NOMO-1 treated with DMSO at 0.1 percent for 48 hours (cell line): ENCODE measurements around the gene LRRC56.

Experiments used
- DNase-seq: peaks from one replicate; lab custom pipeline; 2025; ENCODE audit not compliant: unreplicated experiment; lab: John Stamatoyannopoulos, UW

The LRRC56 gene

DNA sequence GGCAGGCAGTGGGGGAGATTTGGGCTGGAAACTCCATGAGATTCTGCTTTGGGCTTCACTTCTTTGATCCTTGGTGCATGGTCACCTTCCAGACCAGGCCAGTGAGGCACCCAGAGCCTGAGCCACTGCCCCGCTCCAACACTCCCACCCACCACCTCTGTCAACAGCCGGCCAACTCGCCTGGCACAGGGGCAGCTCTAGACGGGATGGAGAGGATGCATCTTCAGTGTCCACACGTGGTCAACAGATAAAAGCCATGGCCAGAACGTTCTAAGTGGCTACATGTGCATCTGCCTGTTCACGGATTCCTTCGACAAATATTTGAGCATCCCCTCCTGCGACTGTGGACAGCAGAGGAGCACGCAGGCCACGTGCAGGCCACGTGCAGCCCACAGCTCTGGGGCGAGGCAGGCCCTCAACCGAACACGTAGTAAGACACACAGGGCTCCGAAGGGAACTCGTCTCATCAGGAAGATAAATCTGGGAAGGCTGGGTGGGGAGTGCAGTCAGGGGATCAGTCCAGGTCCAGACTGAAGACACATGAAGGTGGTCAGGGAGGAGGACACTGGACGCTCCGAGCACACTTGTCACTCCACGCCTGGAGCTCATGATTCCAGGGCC, 1.2 kb downstream of the LRRC56 start:
- no peak for DNase-seq

DNA sequence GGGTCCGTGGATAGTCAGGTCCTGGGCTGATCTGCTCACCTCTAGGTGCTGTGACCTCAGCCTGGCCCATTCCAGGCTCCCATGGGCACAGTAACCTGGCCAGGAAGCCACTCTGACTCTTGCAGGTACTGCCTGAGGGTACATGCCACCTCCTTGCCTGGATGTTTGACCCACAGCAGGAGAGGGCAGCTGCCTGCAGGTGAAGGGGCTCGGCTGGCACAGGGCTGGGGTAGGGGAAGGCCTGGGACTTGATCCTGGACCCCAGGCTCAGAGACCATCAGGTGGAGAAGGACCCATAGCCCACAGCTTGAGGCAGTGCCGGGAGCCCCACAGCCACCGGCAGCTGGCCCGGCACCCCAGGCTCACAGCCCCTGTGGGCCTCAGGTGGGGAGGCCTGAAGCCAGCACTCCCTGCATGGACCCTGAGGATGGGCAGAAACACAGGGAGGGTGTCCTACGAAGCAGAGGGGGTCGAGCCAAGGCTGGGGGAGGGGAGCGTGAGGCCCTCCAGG, 2.7 kb downstream of the LRRC56 start:
- no peak for DNase-seq

DNA sequence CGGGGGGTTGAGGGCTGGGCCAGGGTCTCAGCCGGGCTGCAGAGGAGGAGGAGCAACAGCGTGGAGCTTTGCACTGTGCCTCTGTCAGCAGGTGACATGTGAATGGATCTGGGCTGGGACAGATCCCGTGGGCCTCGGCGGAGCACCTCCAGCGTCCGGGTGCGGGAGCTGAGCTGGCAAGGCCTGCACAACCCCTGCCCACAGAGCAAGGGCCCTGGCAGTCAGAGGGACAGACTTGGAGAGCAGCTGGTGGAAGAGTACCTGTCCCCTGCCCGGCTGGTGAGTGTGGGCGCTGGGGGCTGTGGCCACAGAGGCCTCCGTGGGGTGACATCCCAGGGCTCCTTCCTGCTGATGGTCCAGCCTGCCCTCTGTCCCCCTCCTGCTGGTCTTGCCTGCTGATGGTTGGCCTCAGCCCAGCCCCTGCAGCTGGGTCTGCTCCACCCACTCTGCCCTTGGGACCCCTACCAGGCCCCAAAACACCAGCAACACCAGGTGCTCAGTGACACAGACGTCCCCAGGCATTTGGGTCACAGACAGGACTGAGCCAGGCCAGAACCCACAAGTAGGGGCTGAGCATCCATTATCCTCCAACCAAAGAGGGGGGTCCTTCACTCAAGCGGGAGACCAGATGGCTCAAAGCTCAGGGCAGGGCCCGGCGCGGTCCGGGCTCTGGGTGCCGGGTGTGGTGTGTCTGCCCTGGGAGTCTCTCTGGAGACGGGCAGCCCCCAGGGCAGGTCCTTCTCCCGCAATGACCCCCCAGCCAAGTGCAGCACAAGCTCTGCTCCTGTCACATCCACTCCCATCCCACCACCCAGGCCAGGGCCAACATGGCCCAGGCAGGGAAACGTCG, 3.5 kb downstream of the LRRC56 start:
- DNase-seq = no peak

DNA sequence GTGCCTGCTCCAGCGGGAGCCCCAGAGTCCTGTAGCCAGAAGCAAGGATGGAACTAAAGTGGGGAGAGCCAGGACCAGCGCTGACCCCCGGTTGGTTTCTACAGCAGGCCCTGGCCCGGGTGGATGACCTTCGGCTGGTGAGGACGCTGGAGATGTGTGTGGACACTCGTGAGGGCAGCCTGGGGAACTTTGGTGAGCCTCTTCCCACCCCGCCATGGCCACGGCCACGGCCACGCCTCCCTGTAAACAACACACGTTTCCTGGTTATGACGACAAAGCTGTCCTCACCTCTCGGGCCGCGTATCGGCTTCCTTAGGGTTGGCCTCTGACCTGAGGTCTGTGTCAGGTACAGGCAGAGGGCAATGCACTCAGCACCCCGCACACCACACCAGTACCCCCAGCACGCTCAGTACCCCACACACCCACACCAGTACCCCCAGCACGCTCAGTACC, 4.1 kb downstream of the LRRC56 start:
- DNase-seq = no peak

DNA sequence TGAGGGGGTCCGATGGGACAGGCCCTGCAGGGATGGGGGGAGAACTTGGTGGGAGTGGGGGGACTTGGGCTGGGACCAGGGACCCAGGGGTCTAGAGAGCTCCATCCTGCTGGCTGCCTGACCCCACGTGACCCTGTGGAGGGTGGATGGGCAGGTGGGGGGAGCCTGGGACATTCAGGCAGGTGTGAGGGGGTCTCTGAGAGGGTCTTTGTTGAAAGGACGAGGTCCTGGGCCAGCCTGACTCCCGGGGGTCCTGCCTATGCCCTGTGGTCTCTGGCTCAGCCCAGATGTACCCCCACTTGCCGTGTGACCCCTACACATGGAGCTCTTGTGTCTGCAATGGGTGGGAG, 7.5 kb downstream of the LRRC56 start:
- DNase-seq = no peak

DNA sequence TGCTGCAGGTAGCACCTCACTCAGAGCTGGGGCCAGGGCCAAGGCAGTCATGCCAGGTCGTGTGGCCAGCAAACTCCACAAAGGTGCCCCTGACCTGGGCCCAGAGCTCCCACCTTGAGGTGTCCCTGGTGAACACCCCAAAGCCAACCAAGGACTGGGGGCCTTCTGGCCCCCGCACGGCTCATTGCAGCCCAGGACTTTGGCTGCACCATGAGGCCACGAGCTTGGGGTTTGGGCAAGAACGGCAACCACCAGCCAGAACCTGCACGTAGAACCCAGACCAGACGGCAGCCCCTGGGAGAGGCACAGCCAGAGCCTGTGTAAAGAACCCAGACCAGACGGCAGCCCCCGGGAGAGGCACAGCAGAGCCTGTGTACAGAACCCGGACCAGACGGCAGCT, 7.8 kb downstream of the LRRC56 start:
- no peak for DNase-seq

DNA sequence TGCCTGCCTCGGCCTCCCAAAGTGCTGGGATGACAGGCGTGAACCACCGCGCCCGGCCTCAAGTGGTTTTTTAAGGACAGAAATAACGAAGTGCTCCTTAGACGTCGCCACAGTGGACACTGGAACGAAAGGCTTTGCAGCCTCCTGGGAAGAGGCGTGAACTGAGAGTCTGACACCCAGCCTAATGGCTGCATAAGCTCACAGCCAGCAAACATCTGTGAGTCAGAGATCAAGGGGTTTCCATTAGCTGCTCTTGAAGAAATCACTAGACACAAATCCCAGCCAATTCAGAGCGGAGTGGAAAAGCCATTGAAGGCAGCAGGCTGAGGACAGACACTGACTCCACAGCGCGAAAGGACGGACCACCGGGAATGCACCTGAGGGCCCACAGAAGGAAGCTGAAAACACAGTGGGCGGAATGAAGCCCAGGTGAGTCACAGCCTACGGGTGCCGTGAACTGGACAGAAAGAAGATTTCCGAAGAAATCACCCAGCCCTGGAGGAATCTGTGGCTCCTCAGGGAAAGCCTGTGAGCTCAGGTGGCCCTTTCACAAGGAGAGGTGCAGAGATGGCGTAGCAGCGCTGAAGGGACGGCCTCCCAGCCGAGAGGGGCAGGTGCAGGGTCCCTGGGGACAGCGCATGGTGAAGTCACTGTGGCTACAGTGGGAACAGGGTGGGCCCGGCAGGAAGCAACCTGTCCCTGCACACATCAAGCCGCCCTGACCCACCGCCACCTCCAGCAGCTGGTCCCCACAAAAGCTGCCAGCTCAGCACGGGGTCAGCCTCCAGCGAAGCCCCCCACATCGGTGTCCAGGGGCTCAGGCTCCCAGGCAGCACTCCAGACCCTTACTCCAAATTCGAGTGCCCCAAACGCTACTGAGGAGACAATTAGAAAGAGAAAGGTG, 11.6 kb downstream of the LRRC56 start:
- DNase-seq = no peak

DNA sequence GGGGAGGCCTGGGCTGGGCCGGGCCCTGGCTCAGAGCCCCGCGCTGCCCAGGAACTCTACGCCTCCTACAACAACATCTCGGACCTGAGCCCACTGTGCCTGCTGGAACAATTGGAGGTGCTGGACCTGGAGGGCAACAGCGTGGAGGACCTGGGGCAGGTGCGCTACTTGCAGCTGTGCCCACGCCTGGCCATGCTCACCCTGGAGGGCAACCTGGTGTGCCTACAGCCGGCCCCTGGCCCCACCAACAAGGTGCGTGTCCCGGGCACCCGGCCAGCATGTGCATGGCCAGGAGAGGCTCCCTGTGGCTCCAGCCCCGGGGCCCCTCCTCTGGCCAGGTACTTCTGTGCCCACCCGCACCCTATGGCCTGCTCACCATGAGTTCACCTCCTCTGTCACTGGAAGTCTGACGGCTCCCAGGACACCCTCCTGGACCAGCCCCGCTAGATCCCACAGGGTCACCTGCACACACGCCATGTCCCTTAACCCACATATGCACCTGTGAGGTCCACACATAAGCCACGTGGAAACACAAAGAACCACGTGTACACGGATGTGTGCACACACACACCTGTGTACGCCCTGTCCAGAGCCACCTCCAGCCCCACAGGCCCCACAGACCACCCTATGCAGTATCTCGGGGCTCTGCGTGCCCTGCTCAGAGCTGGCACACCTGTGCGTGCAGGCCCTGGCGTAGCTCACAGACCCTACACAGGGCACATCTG, 12.9 kb downstream of the LRRC56 start:
- DNase-seq = no peak

DNA sequence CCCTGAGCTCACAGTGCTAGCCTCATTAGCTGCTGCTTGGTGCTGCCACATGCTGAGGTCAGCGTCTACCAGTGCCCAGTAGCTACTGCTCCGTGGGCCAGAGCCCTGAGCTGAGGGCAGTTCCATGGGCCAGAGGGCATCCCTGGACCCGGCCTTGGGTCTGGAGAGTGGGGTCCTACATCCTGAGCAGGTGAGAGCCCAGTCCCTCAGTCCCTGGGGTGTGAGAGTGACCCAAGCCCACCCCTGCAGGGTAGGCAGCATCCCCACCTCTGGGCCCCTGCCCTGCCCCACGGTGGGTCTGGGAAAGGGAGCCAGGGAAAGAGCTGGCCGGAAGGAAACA, 13.4 kb downstream of the LRRC56 start:
- no peak for DNase-seq

DNA sequence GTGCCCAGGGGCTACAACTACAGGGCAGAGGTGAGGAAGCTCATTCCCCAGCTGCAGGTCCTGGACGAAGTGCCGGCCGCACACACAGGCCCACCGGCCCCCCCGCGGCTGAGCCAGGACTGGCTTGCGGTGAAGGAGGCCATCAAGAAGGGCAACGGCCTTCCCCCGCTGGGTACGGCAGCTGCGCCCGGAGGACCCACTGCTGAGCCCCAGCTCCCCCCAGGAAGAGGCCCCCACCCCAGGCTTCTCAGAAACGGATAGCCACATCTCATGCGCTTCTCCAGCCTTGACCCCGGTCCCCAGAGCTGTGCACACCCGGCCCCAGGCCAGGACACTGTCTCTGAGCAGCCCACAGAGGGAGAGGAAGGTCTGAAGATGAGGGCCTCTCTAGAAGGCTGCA, 13.8 kb downstream of the LRRC56 start:
- DNase-seq = no peak

DNA sequence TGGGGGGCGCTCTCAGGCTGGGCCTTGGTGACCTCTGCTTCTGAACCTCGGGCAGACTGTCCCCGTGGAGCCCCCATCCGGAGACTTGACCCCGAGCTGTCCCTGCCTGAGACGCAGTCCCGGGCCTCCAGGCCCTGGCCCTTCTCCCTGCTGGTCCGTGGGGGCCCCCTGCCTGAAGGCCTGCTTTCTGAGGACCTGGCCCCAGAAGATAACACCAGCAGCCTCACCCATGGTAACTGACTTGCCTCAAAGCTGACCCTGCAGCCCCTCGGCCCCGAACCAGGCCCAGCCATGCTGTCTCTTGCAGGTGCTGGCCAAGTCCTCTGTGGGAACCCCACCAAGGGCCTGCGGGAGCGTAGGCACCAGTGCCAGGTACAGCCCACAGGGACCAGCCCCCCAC, 14.3 kb downstream of the LRRC56 start:
- DNase-seq = no peak

DNA sequence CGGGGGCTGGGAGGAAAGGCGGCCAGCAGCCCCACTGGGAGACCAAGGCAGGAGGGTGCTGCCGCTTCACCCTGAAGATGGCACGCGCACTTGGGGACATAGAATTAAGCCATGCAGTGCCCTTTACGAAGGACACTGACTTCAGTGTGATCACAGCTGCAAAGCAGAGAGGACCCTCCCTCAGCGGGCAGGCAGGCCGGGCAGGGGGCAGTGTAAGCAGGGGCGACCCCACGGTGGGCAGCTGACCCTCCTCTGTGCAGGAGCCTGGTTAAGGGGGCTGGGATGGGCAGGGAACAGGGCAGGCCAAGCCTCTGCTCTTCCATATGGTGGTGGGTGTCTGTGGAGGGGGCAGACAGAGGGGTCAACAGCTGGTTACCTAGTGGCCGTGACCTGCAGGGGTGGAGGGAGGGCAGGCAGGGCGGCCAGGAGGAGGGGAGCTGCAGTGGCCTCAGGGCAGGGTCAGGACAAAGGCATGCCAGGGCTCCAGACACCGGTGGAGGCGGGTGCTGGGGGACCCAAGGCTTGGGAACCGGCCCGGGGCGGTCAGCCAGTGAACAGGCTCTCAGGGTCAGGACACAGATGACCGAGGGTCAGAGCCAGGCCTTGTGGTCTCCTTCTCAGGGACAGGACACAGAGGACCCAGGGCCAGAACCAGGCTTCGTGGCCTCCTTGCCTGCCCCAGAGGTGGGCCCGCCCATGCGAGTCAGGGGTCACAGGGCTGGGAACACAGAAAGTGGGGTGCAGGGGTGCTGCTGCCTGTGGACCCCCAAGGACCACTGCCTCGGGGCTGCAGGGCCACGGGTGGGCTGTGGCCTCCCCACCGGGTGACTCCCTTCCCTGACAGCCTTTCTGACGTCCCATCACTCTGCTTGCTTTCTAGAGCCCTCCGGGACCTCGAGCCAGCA, 16.0 kb downstream of the LRRC56 start:
- DNase-seq = no peak

DNA sequence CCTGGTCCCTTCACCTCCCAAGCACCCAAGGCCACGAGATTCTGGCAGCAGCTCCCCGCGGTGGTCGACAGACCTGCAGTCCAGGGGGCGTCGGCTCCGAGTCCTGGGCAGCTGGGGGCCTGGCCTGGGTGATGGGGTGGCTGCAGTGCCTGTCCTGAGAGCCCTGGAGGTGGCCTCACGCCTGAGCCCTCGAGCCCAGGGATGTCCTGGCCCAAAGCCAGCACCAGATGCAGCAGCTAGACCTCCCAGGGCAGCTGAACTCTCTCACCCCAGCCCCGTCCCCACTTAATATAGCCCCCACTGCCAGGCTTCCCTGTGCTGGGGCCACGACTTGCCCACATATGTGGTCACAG, 16.6 kb downstream of the LRRC56 start:
- no peak for DNase-seq

DNA sequence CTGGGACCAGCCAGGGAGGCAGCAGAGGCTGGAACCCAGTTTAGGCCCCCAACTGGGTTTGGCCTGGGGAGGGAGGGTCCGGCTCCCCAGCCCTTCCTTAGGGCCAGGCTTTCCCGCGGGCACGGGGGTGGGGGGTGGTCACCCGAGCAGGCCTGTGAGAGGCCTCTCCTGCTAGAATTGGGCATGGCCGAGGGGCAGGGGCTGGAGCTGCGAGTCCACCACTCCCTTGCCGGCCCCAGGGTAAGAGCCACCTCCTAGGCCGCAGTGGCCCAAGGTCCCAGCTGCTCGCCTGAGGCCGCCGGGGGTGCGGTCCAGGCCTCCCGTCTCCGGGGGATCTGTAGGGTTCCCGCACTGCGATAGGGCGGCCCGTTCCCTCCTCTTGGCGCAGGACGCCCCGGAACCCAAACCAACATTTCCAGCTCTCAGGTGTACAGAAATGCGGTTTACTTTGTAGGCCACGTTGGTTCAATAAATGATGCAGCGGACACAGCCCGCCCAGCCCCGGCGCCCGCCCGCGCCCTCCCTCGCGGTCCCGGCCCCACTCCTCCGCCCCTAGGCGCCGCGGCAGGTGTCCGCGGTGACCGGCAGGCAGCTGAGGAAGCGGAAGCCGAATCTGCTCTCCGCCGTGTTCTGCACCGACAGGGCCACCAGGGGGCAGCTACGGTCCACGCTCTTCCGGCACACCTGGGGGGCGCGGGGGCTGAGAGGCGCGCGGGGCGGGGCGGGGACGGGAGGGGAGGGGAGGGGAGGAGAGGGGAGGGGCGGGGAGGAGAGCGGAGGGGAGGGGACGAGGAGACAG, 17.3 kb downstream of the LRRC56 start:
- peak; percentile 56 for DNase-seq

DNA sequence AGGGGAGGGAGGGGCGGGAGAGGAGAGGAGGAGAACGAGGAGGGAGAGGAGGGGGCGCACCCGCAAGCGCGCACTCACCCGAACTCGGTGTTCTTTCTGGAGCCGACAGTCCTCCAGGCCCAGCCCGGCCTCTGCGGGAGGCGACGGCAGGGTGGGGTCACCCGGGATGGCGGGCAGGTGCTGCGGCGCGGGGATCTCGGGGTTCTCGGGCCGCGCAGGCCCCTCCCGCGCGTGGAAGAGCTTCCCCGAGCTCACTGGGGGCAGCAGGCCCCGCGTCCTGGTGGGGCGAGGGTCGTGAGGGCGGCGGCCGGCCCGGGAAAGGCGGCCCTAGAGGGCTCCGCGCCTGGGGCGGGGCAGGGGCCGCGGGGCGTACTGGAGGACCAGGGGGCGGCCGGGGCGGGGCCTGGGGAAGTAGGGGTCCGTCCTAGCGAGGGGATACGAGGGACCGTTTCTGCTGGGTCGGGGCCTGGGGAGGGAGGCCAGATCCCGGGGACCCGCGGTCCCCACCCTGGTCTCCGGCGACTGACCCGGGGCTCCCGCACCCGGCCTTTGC, 18.0 kb downstream of the LRRC56 start:
- DNase-seq = no peak

DNA sequence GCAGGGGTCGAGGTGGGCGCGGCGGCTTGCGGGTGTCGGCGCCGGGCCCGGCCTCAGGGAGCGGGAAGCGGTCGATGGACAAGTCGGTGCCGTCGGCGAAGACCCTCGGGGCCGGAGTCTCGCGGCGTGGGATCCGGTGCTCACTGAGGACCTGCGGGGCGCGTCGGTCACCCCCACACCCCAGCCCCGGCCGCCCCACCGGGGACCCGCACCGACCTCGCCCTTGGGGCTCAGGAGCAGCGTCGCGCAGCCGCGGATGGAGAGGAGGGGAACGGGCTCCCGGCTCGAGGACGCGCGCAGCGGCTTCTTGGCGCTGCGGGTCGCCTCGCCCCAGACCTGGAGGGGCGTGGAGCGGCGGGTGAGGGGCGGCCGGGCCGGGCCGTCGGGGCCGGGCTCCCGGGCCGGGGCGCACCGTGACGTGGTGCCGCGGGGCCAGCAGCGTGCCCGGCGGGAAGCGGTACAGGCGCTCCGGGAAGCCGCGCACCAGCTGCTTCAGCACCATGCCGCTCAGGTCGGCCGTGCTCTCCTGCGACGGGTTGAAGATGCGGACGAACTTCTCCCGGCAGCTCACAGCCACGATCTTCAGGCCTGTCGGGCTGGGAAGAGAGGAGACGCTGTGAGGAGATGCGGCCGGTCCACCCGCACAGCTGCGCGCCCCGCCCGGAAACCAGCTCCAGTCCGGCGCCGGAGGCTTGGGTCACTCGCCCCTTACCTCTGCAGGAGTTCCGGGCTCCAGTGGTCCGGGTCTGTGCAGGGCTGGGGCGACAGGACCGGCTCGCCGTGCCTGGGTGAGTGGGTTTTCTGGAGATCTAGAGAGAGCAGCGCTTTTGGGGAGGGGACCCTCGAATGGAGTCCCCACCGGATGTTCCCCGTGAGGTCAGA, 18.7 kb downstream of the LRRC56 start:
- DNase-seq = no peak

DNA sequence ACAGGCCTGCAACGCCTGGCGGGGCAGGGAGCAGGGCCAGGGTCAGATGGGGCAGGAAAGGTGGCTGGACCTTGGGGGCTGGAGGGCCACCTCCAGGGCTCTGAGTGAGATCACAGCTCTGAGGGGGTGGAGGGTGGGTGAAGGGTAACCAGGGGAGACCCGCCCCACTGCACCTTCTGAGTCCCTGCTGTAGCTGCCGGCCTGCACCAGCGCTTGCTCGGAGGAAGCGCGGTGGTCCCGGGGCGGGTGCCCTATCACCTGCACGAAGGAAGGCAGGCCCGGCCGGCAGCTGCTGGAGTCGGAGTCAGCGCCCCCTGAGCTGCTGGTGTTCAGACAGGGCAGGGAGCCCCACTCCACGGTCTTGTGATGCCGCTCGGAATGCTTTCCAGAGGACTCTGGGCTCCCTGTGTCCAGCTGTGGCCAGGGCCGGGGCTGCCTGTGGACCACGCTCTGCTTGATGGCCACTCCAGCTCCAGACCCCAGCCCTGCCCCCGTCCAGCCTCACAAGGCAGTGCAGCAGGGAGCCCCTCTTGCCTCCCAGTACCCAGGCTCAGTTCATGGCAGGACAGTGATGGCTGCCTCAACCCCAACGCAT, 19.4 kb downstream of the LRRC56 start:
- DNase-seq = no peak
